Measurements from ENCODE around the gene SPO11.

SPO11 gene

GRCh38 chr20:57310821-57311514 lies 18.6 kb upstream of the SPO11 start:
- DNase-seq (ENCODE audit: low read depth in 2 of 2) = no peak

- no peak for DNase-seq (ENCODE audit: low read depth in 2 of 2)
These were observed 17.5 kb upstream of the SPO11 start for GRCh38 chr20:57312138-57312537.

DNA sequence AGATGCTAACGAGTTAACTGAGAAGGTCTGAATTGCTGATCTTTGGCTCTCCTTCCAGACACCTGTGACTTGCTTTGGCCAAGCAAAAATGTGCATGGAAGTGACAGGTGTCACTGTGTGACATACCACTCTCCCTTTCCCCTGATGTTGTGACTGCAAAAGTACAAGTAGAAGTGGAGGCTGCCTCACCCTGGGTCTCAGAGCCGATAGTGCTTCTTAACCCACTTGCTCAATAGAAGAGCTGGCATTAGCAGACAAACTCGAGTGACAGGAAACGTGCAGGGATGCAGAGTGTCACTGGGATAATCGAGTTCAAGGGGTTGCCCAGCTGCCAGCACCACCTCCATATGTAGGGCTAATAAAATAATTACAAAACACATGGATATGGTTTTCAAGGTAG lies 16.4 kb upstream of the SPO11 start:
- no peak for DNase-seq (ENCODE audit: low read depth in 2 of 2)

GRCh38 chr20:57313951-57314350 lies 15.7 kb upstream of the SPO11 start:
- no peak for DNase-seq (ENCODE audit: low read depth in 2 of 2)

- no peak for DNase-seq (ENCODE audit: low read depth in 2 of 2)
These were observed 14.3 kb upstream of the SPO11 start for GRCh38 chr20:57315083-57315975.

- DNase-seq (ENCODE audit: low read depth in 2 of 2) = no peak
These were observed 13.6 kb upstream of the SPO11 start for GRCh38 chr20:57315976-57316480.

DNA sequence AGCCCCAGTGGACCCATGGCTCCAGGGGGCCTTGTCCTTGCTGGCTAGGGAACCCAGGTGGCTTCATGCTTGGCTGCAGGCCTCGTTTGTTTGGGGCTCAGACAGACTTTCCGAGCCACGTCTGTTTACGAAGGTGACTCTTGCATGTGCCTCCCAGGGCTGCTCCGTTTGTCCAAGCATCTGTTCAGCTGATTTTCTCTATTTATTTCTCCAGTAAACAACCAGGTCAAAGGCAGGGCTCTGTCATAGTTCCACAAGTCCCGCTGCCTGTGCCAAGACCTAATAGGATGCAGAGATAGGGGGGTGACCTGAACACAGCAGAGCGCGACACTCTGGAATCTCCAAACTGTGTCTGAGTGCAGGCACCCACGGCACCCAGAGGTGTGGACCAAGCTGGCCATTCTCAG lies 12.8 kb upstream of the SPO11 start:
- no peak for DNase-seq (ENCODE audit: low read depth in 2 of 2)

- no peak for DNase-seq (ENCODE audit: low read depth in 2 of 2)
These were observed 12.3 kb upstream of the SPO11 start for GRCh38 chr20:57317316-57317788.

- DNase-seq (ENCODE audit: low read depth in 2 of 2) = no peak
These were observed 11.7 kb upstream of the SPO11 start for GRCh38 chr20:57317789-57318371.

DNA sequence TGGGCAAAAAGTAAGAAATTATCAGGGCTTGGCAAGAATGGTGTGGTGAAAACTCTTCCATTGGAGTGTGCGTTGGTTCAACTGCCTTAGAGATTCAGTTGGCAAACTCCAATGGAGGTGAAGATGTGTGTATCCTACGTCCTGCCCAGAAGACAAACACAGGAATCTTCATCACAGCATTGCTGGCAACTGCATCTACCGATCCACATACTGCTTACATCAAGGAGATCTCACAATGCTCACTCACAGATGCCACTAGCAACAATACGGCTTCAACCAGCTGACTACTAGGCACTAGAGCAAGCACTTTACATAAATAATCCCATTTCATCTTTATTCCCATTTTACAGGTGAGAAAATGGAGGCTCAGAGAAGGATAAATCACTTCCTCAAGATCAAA lies 10.0 kb upstream of the SPO11 start:
- DNase-seq (ENCODE audit: low read depth in 2 of 2) = no peak

- no peak for DNase-seq (ENCODE audit: low read depth in 2 of 2)
These were observed 9.2 kb upstream of the SPO11 start for GRCh38 chr20:57320358-57320757.

- no peak for DNase-seq (ENCODE audit: low read depth in 2 of 2)
These were observed 8.5 kb upstream of the SPO11 start for GRCh38 chr20:57321142-57321541.

DNA sequence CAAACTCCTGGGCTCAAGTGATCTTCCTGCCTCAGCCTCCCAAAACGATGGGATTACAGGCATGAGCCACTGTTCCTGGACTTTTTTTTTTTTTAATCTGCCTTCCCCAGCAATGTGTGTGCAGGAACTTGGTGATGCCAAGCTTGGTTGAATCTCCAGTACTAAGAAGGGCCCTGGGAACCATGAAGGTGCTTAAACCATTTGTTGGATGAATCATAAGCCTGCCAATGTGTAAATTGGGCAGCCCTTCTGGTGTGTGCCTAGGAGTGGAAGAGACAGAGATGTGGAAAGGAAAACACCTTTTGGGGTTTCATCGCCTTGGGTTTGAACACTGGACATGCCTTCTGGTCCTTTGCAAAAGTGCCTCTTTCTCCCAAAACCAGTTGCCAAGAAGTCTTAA lies 7.1 kb upstream of the SPO11 start:
- DNase-seq (ENCODE audit: low read depth in 2 of 2) = no peak

- DNase-seq (ENCODE audit: low read depth in 2 of 2) = no peak
These were observed 6.6 kb upstream of the SPO11 start for GRCh38 chr20:57323034-57323433.

DNA sequence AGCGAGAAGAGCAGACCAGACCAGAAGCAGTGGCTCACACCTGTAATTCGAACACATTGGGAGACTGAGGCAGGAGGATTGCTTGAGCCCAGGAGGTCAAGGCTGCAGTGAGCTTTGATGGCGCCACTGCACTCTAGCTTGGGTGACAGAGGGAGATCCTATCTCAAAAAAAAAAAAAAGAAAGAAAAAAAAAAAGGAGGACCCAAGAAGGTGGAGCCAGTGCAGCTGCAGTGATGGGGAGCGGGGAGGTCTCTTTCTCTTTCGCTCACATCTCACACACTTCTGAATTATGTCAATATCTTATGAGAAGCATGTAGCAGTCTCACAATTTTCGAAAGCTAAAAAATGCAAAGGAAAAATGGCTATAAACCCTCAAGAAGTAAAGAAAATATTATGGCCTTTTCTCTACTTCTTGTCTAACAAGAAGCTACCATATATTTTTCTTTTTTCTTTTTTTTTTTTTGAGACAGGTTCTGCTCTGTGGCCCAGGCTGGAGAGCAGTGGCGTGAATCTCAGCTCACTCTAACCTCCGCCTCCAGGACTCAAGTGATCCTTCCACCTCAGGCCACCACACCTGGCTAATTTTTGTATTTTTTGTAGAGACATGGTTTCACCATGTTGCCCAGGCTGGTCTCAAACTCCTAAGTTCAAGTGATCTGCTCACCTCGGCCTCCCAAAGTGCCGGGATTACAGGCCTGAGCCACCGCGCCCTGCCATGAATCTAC lies 3.8 kb upstream of the SPO11 start:
- no peak for DNase-seq (ENCODE audit: low read depth in 2 of 2)

- no peak for DNase-seq (ENCODE audit: low read depth in 2 of 2)
These were observed 2.7 kb upstream of the SPO11 start for GRCh38 chr20:57326667-57327455.

DNA sequence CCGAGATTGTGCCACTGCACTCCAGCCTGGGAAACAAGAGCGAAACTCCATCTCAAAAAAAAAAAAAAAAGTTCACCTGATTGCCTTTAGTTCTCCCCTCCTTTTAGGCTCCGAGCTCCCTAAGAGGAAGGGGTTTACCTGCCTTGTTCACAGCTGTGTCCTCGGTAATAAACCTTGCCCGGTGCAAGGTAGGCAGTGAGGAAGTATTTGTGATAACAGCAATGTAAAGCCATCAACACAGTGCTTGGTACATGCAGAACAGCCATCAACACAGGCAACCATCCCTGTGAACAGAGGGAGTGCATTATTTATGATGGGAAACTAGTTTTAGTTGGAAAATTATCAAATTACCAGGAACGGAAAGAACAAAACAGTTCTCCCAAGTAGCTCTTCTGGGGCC lies 1.8 kb upstream of the SPO11 start:
- no peak for DNase-seq (ENCODE audit: low read depth in 2 of 2)

- no peak for DNase-seq (ENCODE audit: low read depth in 2 of 2)
These were observed 1.4 kb downstream of the SPO11 start for GRCh38 chr20:57330998-57331397.

- no peak for DNase-seq (ENCODE audit: low read depth in 2 of 2)
These were observed 2.8 kb downstream of the SPO11 start for GRCh38 chr20:57332105-57333089.

DNA sequence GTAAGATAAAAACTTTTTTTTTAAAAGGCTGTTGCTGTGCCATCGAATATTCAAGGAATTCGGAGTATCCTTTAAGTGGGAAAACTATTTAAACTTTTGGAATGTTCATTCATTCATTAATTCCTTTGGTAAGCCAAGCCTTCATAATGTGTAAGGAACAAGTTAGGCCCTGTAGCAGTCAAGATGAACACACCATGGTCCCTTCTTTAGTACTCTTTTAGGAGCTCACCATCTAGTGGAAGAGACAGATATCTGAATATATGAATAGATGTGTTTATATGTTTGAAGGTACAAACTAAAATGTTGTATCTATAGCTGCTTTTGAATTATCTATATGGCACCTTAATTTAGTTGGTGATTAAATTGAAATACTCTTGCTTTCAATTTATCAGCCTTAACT lies 5.8 kb downstream of the SPO11 start:
- no peak for DNase-seq (ENCODE audit: low read depth in 2 of 2)
